MV-4-11 (cell line): ENCODE results near the gene ZC3H13.

ENCODE experiments used
- DNase-seq: peaks from one replicate; lab custom pipeline; 2025; lab: John Stamatoyannopoulos, UW

Gene ZC3H13

GRCh38 chr13:46063292-46063691 lies 10.7 kb upstream of the ZC3H13 start:
- DNase-seq, result no peak

GRCh38 chr13:46062185-46062584 lies 9.6 kb upstream of the ZC3H13 start:
- peak; percentile 72 for DNase-seq

GRCh38 chr13:46059405-46059804 lies 6.9 kb upstream of the ZC3H13 start:
- no peak for DNase-seq

GRCh38 chr13:46058268-46058667 lies 5.7 kb upstream of the ZC3H13 start:
- DNase-seq, result no peak

- peak; percentile 39 for DNase-seq
Observed at GRCh38 chr13:46057256-46058015, 4.9 kb upstream of the ZC3H13 start.

GRCh38 chr13:46053162-46054012 lies 841 bp upstream of the ZC3H13 start:
- no peak for DNase-seq

- DNase-seq, result no peak
Observed at GRCh38 chr13:46051968-46052318, 603 bp downstream of the ZC3H13 start.

GRCh38 chr13:46050771-46051170 lies 1.8 kb downstream of the ZC3H13 start:
- DNase-seq, result no peak

- DNase-seq, result no peak
Observed at GRCh38 chr13:46045424-46045823, 7.1 kb downstream of the ZC3H13 start.

GRCh38 chr13:46043647-46044046 lies 8.9 kb downstream of the ZC3H13 start:
- no peak for DNase-seq

GRCh38 chr13:46041419-46041839 lies 11.1 kb downstream of the ZC3H13 start:
- DNase-seq, result no peak

- DNase-seq, result no peak
Observed at GRCh38 chr13:46040763-46041162, 11.8 kb downstream of the ZC3H13 start.

- DNase-seq, result no peak
Observed at GRCh38 chr13:46039411-46040182, 12.9 kb downstream of the ZC3H13 start.

GRCh38 chr13:46038296-46038695 lies 14.2 kb downstream of the ZC3H13 start:
- no peak for DNase-seq

- DNase-seq, result no peak
Observed at GRCh38 chr13:46035066-46035465, 17.5 kb downstream of the ZC3H13 start.

GRCh38 chr13:46032341-46032740 lies 20.2 kb downstream of the ZC3H13 start:
- DNase-seq, result no peak

- no peak for DNase-seq
Observed at GRCh38 chr13:46031581-46032263, 20.8 kb downstream of the ZC3H13 start.

- no peak for DNase-seq
Observed at GRCh38 chr13:46025157-46025556, 27.4 kb downstream of the ZC3H13 start.

- DNase-seq, result no peak
Observed at GRCh38 chr13:46022481-46022880, 30.1 kb downstream of the ZC3H13 start.

GRCh38 chr13:46016216-46016615 lies 36.3 kb downstream of the ZC3H13 start:
- no peak for DNase-seq

- DNase-seq, result peak; percentile 92
Observed at GRCh38 chr13:46015366-46015765, 37.2 kb downstream of the ZC3H13 start.

- DNase-seq, result no peak
Observed at GRCh38 chr13:46012404-46012803, 40.1 kb downstream of the ZC3H13 start.
